ENCODE measurements around the gene ZNF383.

- no peak for TF ChIP-seq CTCF (IDR thresholded peaks at IDR 0.05; ENCODE audit: low read length)
- no peak for TF ChIP-seq EZH2 (IDR thresholded peaks at IDR 0.05; ENCODE audit: borderline replicate concordance, low read length)
Measured at GRCh38 chr19:37217775-37218591, at the start of gene ZNF383.

All from OCI-LY1 (cell line).